ENCODE data around the gene PITRM1.

The PITRM1 gene

GRCh38 chr10:3100856-3101640, 71.5 kb downstream of the PITRM1 start:
- no peak for FAIRE-seq

GRCh38 chr10:3100093-3100792, 72.3 kb downstream of the PITRM1 start:
- no peak for FAIRE-seq

GRCh38 chr10:3099291-3100092, 73.1 kb downstream of the PITRM1 start:
- no peak for FAIRE-seq

DNA sequence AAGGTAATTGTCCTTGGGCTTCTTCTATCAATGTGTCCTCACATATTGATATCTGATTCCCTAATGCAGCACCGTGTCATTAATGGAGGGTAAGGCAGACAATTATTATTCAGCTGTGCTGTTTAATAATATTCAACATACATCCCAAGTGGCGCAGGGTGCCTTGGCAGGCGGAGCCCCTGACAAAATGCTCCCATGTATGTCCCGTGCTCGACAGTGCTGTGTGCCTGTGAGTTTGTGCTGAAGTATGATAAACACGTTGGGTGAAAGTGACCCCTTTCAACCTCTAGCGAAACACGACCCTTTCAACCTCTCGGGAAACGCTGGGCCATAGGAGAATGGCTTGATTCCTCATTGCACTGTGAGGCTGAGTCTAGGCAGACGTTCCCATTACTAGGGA, 73.9 kb downstream of the PITRM1 start:
- no peak for FAIRE-seq

GRCh38 chr10:3097160-3097559, 75.4 kb downstream of the PITRM1 start:
- no peak for FAIRE-seq

GRCh38 chr10:3096149-3096548, 76.4 kb downstream of the PITRM1 start:
- no peak for FAIRE-seq

DNA sequence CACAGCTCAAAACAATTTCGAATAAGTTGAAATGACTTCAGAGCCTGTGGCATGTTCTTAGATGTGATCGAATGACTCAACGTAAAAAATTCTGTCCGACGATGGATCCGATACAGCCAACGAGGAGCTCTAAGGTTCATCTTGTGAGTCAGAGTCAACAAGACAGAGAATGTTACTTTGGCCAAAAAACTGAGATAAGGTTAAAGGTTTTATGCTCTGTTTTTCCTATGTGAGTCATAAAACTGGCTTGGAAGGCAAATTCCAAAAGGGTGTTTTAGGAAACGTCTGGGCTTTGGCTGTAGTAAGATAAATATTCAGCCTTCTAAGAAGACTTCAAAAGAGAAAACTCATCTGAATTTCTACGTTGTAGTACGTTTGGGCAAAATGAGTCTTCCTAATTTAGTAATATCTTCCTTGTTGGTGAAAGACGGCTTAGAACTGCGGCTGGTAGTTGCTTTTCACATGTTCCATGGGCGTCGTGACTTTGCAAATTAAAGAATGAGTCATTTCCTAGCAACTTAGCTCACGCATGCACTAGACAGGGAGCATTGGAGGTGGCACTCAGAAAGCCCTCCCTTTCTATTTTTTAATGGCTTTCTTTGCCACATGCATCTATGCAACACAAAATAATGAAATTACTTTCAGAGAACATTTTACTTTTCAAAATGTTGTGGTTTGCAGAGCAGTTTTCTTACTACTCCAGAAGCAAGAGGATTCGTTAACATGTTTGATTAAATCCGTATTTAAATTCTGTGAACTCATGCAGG, 77.0 kb downstream of the PITRM1 start:
- peak; percentile 59 for FAIRE-seq

DNA sequence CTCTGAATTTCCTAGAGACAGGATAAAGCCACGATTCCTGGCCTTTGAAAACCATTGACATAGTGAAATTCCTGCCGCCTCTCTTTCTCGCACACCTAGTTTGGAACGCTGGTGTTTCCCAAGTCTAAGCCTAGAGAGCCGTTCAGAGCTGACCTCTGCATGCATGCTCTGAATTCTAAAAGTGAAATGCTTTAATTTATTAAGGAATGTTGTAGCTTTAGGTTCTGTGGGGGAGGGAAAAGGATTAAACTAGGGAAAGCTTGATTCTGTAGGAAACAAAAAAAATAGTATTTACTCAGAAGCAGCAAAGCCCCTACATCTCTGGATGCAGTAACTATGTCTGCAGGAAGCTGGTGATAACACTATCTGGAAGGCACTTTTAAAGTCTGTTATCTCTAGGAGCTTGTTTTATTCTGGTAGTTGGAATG, 78.0 kb downstream of the PITRM1 start:
- no peak for FAIRE-seq

DNA sequence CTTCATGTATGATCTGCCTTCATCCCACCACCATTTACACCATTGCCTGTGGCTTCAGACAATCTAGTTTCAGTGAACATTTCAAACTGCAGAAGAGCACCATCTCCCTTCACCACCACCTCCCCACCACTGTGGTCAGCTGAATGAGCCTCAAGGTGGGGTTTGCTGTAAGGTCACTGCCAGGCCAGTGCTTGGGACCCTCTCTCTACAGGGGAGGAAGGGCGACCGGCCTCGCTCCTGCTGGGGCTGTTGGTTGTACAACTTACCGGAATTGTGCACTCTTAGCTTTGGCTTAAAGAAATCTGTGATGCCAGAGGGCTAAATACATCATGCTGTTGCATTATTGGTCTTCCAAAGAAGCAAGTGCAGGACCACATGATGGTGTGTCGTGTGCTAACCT, 78.6 kb downstream of the PITRM1 start:
- FAIRE-seq = no peak

DNA sequence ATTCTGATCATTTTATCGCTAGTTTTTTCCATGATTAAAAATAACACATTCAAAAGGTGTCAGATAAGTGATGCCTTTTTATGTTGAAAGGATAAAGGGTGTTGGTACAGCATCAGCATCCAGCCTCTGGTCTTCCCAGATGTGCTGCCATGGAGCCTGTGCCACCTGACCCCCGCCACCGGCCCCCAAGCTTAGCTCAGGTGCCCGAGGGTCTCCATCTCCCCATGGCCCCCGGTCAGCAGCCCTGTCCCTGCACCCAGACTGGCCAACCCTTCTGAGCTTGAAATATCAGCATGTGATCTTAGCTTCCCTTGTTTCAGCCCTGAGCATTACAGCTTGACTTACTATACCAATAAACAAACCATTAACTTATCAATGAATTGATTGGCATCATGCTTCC, 80.7 kb downstream of the PITRM1 start:
- no peak for FAIRE-seq

GRCh38 chr10:3090914-3091787, 81.4 kb downstream of the PITRM1 start:
- FAIRE-seq = no peak

DNA sequence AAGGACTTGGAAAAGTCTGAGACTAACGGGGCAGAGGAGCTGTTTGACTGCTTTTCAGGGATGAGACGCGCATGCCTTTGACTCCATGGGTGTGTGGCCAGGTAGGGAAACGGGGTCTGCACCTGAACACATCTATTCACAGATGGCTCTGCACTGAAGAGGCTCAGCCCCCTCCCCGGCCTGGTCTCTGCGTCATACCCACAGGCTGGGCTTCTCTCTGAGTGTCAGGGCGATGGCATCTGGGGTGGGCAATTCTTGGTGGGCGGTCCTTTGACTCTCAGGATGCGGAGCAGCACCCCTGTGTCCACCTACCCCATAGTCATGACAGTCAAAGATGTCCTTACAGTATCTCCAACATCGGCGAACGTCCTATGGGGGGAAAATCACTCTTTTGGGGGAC, 82.2 kb downstream of the PITRM1 start:
- FAIRE-seq = no peak
